ENCODE results near the gene OPN4. TPM values are rescaled to one million over a fixed set of nuclear protein-coding genes. Genes with fewer than 3 reads are reported as not detected.

Gene OPN4
- total and polyA plus RNA-seq, 2 donors (not counting 3 experiments of a cell fraction or from before 2014, with no cell fraction given): not detected

DNA sequence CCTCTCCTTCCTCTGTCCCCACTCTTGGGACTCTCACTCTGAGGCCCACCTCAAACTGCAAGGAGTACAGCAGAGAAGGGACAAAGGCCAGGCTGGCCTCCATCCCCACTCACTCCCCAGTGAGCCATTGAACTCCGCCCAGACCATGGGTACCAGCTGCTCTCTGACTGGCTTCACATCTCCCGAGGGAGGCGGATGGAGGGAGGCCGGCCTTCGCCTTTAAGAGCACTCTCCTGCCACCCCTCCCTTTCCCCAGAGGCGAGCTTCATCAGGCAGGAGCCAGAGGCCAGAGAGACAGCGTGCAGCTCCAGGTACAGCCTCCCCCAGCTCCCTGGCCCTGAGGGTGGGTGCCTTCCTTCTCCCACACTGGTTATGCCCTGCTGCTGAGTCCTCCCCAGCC is 12.2 kb downstream of the OPN4 start:
- H2AFZ ChIP-seq (ENCODE audit: low read depth, low read length): no peak overlapping the region
- dilution Hi-C loops (cut with MboI; ENCODE audit: extremely low pct_ligation_motif_present, low sequenced_read_pairs): no loop called here
- DNase-seq (ENCODE audit: low read depth, low spot score): no peak
- no peak overlapping the region for H3K4me2 ChIP-seq (ENCODE audit: insufficient read depth, low read length)
- TF ChIP-seq CTCF (IDR thresholded peaks at IDR 0.05; ENCODE audit: extremely low read depth in 1 of 2, insufficient read depth in 1 of 2, low read depth in 1 of 2, low read length in 2 of 2): no peak
- TF ChIP-seq FOS (IDR thresholded peaks at IDR 0.05; ENCODE audit: borderline replicate concordance, insufficient read depth, low read length): no peak
- no peak for TF ChIP-seq POLR2AphosphoS5 (IDR thresholded peaks at IDR 0.05; ENCODE audit: insufficient read depth, low read depth, low read length)
- TF ChIP-seq JUN (IDR thresholded peaks at IDR 0.05; ENCODE audit: borderline replicate concordance, insufficient read depth, insufficient read length, low read depth): no peak
- TF ChIP-seq POLR2A (IDR thresholded peaks at IDR 0.05; ENCODE audit: low read depth, low read length): no peak
- TF ChIP-seq, protein P1, sequence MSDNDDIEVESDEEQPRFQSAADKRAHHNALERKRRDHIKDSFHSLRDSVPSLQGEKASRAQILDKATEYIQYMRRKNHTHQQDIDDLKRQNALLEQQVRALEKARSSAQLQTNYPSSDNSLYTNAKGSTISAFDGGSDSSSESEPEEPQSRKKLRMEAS (IDR thresholded peaks at IDR 0.05; ENCODE audit: insufficient read depth, insufficient read length): no peak
- TF ChIP-seq GATA2 (IDR thresholded peaks at IDR 0.05; ENCODE audit: insufficient read depth, insufficient read length, low read depth, low read length): no peak
- no peak for TF ChIP-seq EZH2 (IDR thresholded peaks at IDR 0.05; ENCODE audit: borderline replicate concordance, low read depth, low read length, severe bottlenecking)
- TF ChIP-seq MYC (IDR thresholded peaks at IDR 0.05; ENCODE audit: low read depth, low read length): no peak
- POLR2A ChIA-PET: no interaction called here
- H3K9ac ChIP-seq (replicated peaks; ENCODE audit: extremely low read depth, insufficient read depth, low read length): no peak overlapping the region
- no peaks in the 10 kb centered on the region for H3K27me3 ChIP-seq (ENCODE audit: control insufficient read depth in 2 of 2, insufficient read depth in 2 of 2, low read length in 2 of 2)
- H3K27ac ChIP-seq (ENCODE audit: insufficient read depth, low read depth, low read length): no peak overlapping the region
- H3K9me3 ChIP-seq (replicated peaks; ENCODE audit: control insufficient read depth, insufficient read depth, low read length): no peaks in the 10 kb centered on the region
- no TSS peak for BruUV-seq (replicated peaks)
- FAIRE-seq: no peak
- H3K36me3 ChIP-seq (ENCODE audit: control insufficient read depth in 2 of 2, extremely low read depth in 1 of 2, insufficient read depth in 2 of 2, low read length in 2 of 2): no peaks in the 10 kb centered on the region
- no peaks in the 10 kb centered on the region for H4K20me1 ChIP-seq (replicated peaks; ENCODE audit: control insufficient read depth, extremely low read depth, insufficient read depth, low read length)
- intact Hi-C loops (cut with micrococcal nuclease): no loop called here
- CTCF ChIA-PET: no interaction called here
- H3K79me2 ChIP-seq (ENCODE audit: control insufficient read depth, insufficient read depth, low read length): no peaks in the 10 kb centered on the region
- no peak overlapping the region for H3K4me3 ChIP-seq (replicated peaks in 1 of 3; ENCODE audit: insufficient read depth in 1 of 3, low read depth in 1 of 3, low read length in 3 of 3)
- H3K4me1 ChIP-seq (ENCODE audit: control insufficient read depth, extremely low read depth, insufficient read depth, low read length): no peaks in the 10 kb centered on the region
- H3K9me1 ChIP-seq (replicated peaks; ENCODE audit: control insufficient read depth, extremely low read depth, insufficient read depth, low read length): no peaks in the 10 kb centered on the region

All from endothelial cell of umbilical vein (primary cell).